ENCODE data around the gene TUT4.

- TF ChIP-seq, protein P1, sequence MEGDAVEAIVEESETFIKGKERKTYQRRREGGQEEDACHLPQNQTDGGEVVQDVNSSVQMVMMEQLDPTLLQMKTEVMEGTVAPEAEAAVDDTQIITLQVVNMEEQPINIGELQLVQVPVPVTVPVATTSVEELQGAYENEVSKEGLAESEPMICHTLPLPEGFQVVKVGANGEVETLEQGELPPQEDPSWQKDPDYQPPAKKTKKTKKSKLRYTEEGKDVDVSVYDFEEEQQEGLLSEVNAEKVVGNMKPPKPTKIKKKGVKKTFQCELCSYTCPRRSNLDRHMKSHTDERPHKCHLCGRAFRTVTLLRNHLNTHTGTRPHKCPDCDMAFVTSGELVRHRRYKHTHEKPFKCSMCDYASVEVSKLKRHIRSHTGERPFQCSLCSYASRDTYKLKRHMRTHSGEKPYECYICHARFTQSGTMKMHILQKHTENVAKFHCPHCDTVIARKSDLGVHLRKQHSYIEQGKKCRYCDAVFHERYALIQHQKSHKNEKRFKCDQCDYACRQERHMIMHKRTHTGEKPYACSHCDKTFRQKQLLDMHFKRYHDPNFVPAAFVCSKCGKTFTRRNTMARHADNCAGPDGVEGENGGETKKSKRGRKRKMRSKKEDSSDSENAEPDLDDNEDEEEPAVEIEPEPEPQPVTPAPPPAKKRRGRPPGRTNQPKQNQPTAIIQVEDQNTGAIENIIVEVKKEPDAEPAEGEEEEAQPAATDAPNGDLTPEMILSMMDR (IDR thresholded peaks at IDR 0.05; ENCODE audit: insufficient read depth, low read length, poor library complexity, severe bottlenecking): no peak
- no peak for TF ChIP-seq EZH2phosphoT487 (conservative IDR thresholded peaks at IDR 0.05; ENCODE audit: low read length)
Measured at GRCh38 chr1:52393174-52393573, 159.7 kb downstream of the TUT4 start.

All from SU-DHL-6 (cell line).